Measurements from ENCODE around the gene RAD18.

DNA sequence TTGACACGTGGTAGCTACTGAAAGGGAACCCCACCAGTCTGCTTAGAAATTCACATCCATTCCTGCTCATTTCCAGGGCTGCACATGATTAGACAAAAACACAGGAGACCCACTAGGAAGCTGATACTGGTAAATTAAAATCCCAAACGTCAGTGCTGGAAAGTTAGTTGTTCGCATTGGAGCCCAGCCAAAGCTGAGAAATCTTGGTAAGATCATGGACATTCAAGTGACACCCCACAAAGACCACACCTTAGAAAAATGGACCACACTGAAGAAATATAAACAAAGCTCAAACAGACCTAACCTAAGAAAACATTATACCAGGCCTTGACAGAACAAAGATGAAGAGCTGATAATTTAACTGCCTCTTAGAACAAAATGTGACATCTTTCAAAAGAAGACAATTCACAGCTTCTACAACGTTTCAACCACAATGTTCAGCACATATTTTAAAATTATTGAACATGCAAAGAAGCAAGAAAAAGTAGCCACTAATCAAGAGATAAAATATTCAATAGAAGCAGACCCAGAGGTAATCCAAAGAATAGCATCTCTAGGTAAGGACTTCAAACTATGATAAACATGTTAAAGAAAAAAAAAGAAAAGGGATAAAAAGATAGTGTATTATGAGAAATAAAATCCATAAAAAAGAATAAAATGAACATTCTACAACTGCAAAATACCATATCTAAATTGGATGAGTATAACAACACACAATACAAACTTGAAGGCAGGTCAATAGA is 20.4 kb downstream of the RAD18 start:
- TF ChIP-seq, protein P1, sequence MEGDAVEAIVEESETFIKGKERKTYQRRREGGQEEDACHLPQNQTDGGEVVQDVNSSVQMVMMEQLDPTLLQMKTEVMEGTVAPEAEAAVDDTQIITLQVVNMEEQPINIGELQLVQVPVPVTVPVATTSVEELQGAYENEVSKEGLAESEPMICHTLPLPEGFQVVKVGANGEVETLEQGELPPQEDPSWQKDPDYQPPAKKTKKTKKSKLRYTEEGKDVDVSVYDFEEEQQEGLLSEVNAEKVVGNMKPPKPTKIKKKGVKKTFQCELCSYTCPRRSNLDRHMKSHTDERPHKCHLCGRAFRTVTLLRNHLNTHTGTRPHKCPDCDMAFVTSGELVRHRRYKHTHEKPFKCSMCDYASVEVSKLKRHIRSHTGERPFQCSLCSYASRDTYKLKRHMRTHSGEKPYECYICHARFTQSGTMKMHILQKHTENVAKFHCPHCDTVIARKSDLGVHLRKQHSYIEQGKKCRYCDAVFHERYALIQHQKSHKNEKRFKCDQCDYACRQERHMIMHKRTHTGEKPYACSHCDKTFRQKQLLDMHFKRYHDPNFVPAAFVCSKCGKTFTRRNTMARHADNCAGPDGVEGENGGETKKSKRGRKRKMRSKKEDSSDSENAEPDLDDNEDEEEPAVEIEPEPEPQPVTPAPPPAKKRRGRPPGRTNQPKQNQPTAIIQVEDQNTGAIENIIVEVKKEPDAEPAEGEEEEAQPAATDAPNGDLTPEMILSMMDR (IDR thresholded peaks at IDR 0.05): no peak
- no peak for TF ChIP-seq POLR2A (IDR thresholded peaks at IDR 0.05)
- TF ChIP-seq POLR2AphosphoS5 (IDR thresholded peaks at IDR 0.05): no peak
